NCI-H1436 (cell line): ENCODE data around the gene RAB11A.

ENCODE experiments used
- DNase-seq: peaks from one replicate; lab custom pipeline; 2025; lab: John Stamatoyannopoulos, UW

The RAB11A gene

GRCh38 chr15:65939901-65940617 is 70.8 kb downstream of the RAB11A start:
- peak; percentile 13 for DNase-seq

GRCh38 chr15:65940618-65940909 is 71.3 kb downstream of the RAB11A start:
- DNase-seq, result no peak
